H1 (cell line): Measurements from ENCODE around the gene TAF6. TPM values are rescaled to one million over a fixed set of nuclear protein-coding genes. Genes with fewer than 3 reads are reported as not detected.

Experiments
- CBX8 ChIP-seq: fragments of 300-800, 300-1000 bp; sonication (generic); IDR thresholded peaks from 2 replicates; pipeline ENCODE4 v1.7.1; 2016; ENCODE audit warnings: low read depth, low read length, borderline replicate concordance
- EZH2 ChIP-seq: fragments of 200-600 bp; sonication (generic); IDR thresholded peaks from 2 replicates; pipeline ENCODE4 v1.7.1; 2012; ENCODE audit warnings: low read depth, mild to moderate bottlenecking, moderate library complexity, low read length, inconsistent platforms; ENCODE audit not compliant: severe bottlenecking
- GABPA ChIP-seq: IDR thresholded peaks from 2 replicates; pipeline ENCODE4 v1.6.1; 2011; ENCODE audit warnings: mild to moderate bottlenecking, low read length, moderate library complexity, borderline replicate concordance; ENCODE audit not compliant: insufficient read depth
- SP1 ChIP-seq: IDR thresholded peaks from 2 replicates; pipeline ENCODE4 v1.6.1; 2011; ENCODE audit warnings: low read depth, low read length
- polyA plus RNA-seq, 7 experiments: library from polyadenylated mRNA; depleted of rRNA in 3 of 7; stranded (reverse) in 5 of 7; unstranded in 2 of 7; fragments of >200 nt in 5 of 7; fragments of 200-250 nt in 2 of 7; gene quantifications; 1 replicate in 5 of 7; 2 replicates in 1 of 7; 4 replicates in 1 of 7; pipeline versions ENCODE4 v1.2.1 to v1.2.3, GENCODE V29; 2011 to 2013; ENCODE audit warnings: missing spikeins in 2 of 7, mixed read lengths in 2 of 7
- total RNA-seq: library from RNA; stranded (reverse); fragmentation: NEBNext Ultra II Directional; extraction: Animal tissue kit (Norgen Biotek cat#: 25700); gene quantifications from 2 replicates; pipeline ENCODE4 v1.2.1, GENCODE V29; 2021
- TF ChIP-seq, protein P1 (sequence below), 3 experiments: IDR thresholded peaks; 1 replicate in 2 of 3; 2 replicates in 1 of 3; pipeline versions ENCODE4 v1.5.1 to v1.6.1; 2011; ENCODE audit warnings: low read length in 3 of 3, mild to moderate bottlenecking in 3 of 3, inconsistent platforms in 2 of 3, low read depth in 1 of 3, moderate library complexity in 1 of 3; ENCODE audit not compliant: insufficient read depth in 1 of 3; ENCODE audit errors: control extremely low read depth in 1 of 3

Gene TAF6
- total and polyA plus RNA-seq, 2 of the 8 experiments (the other 6 are each of a cell fraction or from before 2014, with no cell fraction given) = 66.7 to 101 TPM

DNA sequence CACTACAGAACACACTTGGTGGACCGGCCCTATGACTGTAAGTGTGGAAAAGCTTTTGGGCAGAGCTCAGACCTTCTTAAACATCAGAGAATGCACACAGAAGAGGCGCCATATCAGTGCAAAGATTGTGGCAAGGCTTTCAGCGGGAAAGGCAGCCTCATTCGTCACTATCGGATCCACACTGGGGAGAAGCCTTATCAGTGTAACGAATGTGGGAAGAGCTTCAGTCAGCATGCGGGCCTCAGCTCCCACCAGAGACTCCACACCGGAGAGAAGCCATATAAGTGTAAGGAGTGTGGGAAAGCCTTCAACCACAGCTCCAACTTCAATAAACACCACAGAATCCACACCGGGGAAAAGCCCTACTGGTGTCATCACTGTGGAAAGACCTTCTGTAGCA lies 55.0 kb downstream of the TAF6 start (continued):
- TF ChIP-seq, protein P1, sequence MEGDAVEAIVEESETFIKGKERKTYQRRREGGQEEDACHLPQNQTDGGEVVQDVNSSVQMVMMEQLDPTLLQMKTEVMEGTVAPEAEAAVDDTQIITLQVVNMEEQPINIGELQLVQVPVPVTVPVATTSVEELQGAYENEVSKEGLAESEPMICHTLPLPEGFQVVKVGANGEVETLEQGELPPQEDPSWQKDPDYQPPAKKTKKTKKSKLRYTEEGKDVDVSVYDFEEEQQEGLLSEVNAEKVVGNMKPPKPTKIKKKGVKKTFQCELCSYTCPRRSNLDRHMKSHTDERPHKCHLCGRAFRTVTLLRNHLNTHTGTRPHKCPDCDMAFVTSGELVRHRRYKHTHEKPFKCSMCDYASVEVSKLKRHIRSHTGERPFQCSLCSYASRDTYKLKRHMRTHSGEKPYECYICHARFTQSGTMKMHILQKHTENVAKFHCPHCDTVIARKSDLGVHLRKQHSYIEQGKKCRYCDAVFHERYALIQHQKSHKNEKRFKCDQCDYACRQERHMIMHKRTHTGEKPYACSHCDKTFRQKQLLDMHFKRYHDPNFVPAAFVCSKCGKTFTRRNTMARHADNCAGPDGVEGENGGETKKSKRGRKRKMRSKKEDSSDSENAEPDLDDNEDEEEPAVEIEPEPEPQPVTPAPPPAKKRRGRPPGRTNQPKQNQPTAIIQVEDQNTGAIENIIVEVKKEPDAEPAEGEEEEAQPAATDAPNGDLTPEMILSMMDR (IDR thresholded peaks at IDR 0.05; ENCODE audit: control extremely low read depth in 1 of 3, insufficient read depth in 1 of 3, low read depth in 1 of 3, low read length in 3 of 3) = no peak
- no peak for TF ChIP-seq GABPA
- no peak for TF ChIP-seq SP1
- TF ChIP-seq CBX8 = no peak
- no peak for TF ChIP-seq EZH2
